Measurements from ENCODE around the gene CLCN7.

DNA sequence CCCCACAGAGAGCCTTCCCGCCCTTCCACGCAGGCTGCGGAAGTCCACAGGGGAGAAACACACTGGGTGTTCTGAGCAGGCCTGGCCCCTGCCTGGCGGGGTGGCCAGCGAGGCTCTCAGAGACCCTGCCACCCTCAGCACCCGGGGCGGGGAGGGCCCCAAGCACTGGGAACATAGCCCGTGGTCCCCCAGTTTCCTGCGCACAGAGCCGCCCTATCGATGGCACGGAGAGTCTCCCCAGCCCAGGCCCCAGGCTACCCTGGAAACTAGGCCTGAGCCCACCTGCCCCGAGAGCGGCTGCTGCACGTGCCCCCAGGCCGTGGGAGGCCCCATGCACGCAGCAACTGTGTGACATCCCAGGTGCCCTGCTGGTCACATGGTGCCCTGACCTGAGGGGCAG, 20.3 kb downstream of the CLCN7 start:
- TF ChIP-seq, protein P1, sequence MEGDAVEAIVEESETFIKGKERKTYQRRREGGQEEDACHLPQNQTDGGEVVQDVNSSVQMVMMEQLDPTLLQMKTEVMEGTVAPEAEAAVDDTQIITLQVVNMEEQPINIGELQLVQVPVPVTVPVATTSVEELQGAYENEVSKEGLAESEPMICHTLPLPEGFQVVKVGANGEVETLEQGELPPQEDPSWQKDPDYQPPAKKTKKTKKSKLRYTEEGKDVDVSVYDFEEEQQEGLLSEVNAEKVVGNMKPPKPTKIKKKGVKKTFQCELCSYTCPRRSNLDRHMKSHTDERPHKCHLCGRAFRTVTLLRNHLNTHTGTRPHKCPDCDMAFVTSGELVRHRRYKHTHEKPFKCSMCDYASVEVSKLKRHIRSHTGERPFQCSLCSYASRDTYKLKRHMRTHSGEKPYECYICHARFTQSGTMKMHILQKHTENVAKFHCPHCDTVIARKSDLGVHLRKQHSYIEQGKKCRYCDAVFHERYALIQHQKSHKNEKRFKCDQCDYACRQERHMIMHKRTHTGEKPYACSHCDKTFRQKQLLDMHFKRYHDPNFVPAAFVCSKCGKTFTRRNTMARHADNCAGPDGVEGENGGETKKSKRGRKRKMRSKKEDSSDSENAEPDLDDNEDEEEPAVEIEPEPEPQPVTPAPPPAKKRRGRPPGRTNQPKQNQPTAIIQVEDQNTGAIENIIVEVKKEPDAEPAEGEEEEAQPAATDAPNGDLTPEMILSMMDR (IDR thresholded peaks at IDR 0.05): no peak
- TF ChIP-seq EP300 (IDR thresholded peaks at IDR 0.05) (no peak), POLR2AphosphoS5 (IDR thresholded peaks at IDR 0.05) (no peak), POLR2A (IDR thresholded peaks at IDR 0.05) (no peak)
